ENCODE results near the gene PIM3. TPM values are rescaled to one million over a fixed set of nuclear protein-coding genes. Genes with fewer than 3 reads are reported as not detected.

Gene PIM3
- total RNA-seq, 1 donor: 172 TPM

- Histone ChIP-seq H3K27me3 (ENCODE audit: insufficient read depth, low read length) (no peaks in the 10 kb centered on the region), H3K4me3 (ENCODE audit: low read length) (no peak overlapping the region), H3K4me1 (ENCODE audit: insufficient read depth, low read length) (peaks cover 39% of the 10 kb centered on the region), H3K9me3 (ENCODE audit: low read depth, low read length) (no peaks in the 10 kb centered on the region)
Observed at GRCh38 chr22:49954991-49955580, 5.5 kb upstream of the PIM3 start.

- Histone ChIP-seq H3K4me3 (ENCODE audit: low read length) (no peak overlapping the region), H3K9me3 (ENCODE audit: low read depth, low read length) (no peaks in the 10 kb centered on the region), H3K27me3 (ENCODE audit: insufficient read depth, low read length) (no peaks in the 10 kb centered on the region), H3K4me1 (ENCODE audit: insufficient read depth, low read length) (peaks cover 36% of the 10 kb centered on the region)
Observed at GRCh38 chr22:49955581-49956417, 4.8 kb upstream of the PIM3 start.

- peaks cover 32% of the 10 kb centered on the region for H3K4me1 ChIP-seq (ENCODE audit: insufficient read depth, low read length)
Observed at GRCh38 chr22:49956418-49956770, 4.2 kb upstream of the PIM3 start.

GRCh38 chr22:49956914-49957825, 3.4 kb upstream of the PIM3 start:
- H3K9me3 ChIP-seq (ENCODE audit: low read depth, low read length): no peaks in the 10 kb centered on the region
- no peak overlapping the region for H3K4me3 ChIP-seq (ENCODE audit: low read length)
- no peaks in the 10 kb centered on the region for H3K27me3 ChIP-seq (ENCODE audit: insufficient read depth, low read length)
- peaks cover 33% of the 10 kb centered on the region for H3K4me1 ChIP-seq (ENCODE audit: insufficient read depth, low read length)

More at GRCh38 chr22:49956418-49956770, 4.2 kb upstream of the PIM3 start:
- H3K27me3 ChIP-seq (ENCODE audit: insufficient read depth, low read length): no peaks in the 10 kb centered on the region
- no peaks in the 10 kb centered on the region for H3K9me3 ChIP-seq (ENCODE audit: low read depth, low read length)
- no peak overlapping the region for H3K4me3 ChIP-seq (ENCODE audit: low read length)

DNA sequence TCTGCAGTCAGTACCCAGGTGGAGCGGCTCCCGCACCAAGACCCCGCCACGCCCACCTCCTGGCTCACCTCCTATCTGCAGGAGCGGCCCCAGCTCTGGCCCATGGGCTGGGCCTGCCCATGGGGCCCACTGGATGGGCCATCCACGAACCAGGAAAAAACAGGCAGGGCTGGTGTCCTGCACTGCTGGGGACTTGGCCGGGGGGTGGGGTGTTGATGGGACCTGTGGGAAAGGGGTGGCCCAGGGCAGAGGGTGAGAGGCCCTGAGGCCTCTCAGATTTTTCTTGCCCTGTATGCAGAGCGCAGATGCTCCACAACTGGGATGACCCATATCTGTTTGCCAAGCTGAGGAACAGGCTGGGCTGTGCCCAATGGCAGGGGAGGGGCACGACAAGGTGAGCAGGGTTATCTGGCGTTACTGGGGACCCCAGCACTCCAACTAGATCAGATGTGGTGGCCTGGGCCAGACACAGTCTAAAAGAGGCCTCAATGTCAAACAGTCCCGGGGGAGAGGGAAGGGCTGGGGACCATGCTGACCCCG, 2.7 kb upstream of the PIM3 start:
- H3K4me3 ChIP-seq (ENCODE audit: low read length): no peak overlapping the region

GRCh38 chr22:49958366-49958921, 2.1 kb upstream of the PIM3 start:
- no peak overlapping the region for H3K4me3 ChIP-seq (ENCODE audit: low read length)
- H3K4me1 ChIP-seq (ENCODE audit: insufficient read depth, low read length): peaks cover 33% of the 10 kb centered on the region
- no peaks in the 10 kb centered on the region for H3K27me3 ChIP-seq (ENCODE audit: insufficient read depth, low read length)
- H3K9me3 ChIP-seq (ENCODE audit: low read depth, low read length): no peaks in the 10 kb centered on the region

More for the DNA sequence above, 2.7 kb upstream of the PIM3 start:
- peaks cover 33% of the 10 kb centered on the region for H3K4me1 ChIP-seq (ENCODE audit: insufficient read depth, low read length)
- no peaks in the 10 kb centered on the region for H3K9me3 ChIP-seq (ENCODE audit: low read depth, low read length)
- H3K27me3 ChIP-seq (ENCODE audit: insufficient read depth, low read length): no peaks in the 10 kb centered on the region

DNA sequence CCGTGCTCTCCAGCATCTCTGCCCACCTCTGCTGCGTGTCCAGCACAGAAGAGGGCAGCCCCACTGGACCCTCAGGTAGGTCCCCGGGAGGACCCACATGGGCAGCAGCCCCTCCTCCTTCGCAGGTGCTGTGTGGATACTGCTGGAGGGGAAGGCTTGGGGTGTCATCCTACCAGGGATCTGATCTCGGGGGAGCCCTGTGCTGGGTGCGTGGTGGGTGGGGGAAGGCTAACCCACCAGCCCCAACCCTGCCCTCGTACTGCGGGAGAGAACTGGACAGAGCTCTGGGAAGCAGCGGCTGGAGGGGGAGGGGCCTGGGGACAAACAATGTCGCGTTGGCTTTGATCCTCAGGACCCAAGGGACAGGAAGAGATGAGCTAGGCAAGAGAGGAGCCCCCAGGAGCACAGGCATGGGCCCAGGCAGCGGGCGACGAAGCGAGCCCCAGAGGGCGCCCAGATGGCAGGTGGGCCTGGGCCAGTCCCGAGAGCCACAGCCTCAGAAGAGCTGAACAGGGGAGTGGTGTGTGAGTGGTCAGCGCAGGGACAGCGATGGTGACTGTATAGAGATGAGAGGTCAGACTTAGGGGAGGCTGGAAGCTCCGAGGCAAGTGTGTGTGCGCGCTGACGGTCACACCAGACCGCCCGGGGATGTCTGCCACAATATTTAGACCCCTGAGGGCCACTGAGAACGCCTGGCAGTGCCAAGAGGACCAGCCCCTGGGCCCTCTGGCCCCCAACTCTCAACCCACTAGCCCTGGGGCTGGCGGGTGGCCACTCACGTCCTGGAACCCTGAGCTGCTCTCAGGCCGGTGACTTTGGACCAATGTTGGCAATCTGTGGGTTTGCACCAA, 1.4 kb upstream of the PIM3 start:
- peak overlapping the region; percentile 82 for H3K4me3 ChIP-seq (ENCODE audit: low read length)
- no peaks in the 10 kb centered on the region for H3K9me3 ChIP-seq (ENCODE audit: low read depth, low read length)
- peaks cover 33% of the 10 kb centered on the region for H3K4me1 ChIP-seq (ENCODE audit: insufficient read depth, low read length)
- no peaks in the 10 kb centered on the region for H3K27me3 ChIP-seq (ENCODE audit: insufficient read depth, low read length)

DNA sequence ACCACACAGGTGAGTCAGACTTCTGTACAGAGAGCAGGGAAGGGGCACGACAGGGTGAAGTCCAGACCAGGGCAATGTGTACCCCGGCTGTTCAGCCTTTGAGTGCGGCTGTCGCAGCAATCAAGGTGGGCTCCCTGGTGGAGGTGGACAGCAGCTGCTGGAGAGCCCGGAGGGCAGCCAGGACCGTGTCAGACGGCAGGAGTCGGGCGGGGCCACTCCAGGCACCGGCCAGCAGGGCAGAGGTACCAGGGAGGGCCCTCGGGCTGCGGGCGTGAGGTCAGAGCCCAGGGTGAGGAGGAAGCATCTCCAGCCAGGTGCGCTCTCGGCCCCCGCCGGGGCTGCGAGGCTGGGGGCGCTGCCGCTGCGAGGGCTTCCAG, 802 bp upstream of the PIM3 start:
- Histone ChIP-seq H3K4me1 (ENCODE audit: insufficient read depth, low read length) (peaks cover 37% of the 10 kb centered on the region), H3K9me3 (ENCODE audit: low read depth, low read length) (no peaks in the 10 kb centered on the region), H3K27me3 (ENCODE audit: insufficient read depth, low read length) (no peaks in the 10 kb centered on the region), H3K4me3 (ENCODE audit: low read length) (peak overlapping the region; percentile 82)

DNA sequence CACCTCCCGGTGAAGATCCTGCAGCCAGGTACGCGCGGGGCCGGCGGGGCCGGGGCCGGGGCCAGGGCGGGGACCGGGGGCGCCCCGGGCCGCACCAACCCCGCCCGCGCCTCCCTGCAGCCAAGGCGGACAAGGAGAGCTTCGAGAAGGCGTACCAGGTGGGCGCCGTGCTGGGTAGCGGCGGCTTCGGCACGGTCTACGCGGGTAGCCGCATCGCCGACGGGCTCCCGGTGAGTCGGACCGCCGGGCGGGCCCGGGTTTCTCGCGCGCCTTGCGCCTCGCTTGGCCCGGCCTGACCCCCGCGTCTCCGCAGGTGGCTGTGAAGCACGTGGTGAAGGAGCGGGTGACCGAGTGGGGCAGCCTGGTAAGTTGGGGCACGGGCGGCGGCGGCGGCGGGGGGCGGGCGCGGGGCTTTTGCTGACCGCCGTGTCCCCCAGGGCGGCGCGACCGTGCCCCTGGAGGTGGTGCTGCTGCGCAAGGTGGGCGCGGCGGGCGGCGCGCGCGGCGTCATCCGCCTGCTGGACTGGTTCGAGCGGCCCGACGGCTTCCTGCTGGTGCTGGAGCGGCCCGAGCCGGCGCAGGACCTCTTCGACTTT, 531 bp downstream of the PIM3 start:
- H3K4me1 ChIP-seq (ENCODE audit: insufficient read depth, low read length): peaks cover 50% of the 10 kb centered on the region
- peak overlapping the region; percentile 82 for H3K4me3 ChIP-seq (ENCODE audit: low read length)
- no peaks in the 10 kb centered on the region for H3K9me3 ChIP-seq (ENCODE audit: low read depth, low read length)
- H3K27me3 ChIP-seq (ENCODE audit: insufficient read depth, low read length): no peaks in the 10 kb centered on the region

GRCh38 chr22:49961601-49962011, 1.0 kb downstream of the PIM3 start:
- H3K4me1 ChIP-seq (ENCODE audit: insufficient read depth, low read length): peaks cover 55% of the 10 kb centered on the region
- H3K9me3 ChIP-seq (ENCODE audit: low read depth, low read length): no peaks in the 10 kb centered on the region
- H3K27me3 ChIP-seq (ENCODE audit: insufficient read depth, low read length): no peaks in the 10 kb centered on the region
- peak overlapping the region; percentile 82 for H3K4me3 ChIP-seq (ENCODE audit: low read length)

GRCh38 chr22:49962012-49962750, 1.6 kb downstream of the PIM3 start:
- H3K4me3 ChIP-seq (ENCODE audit: low read length): peak overlapping the region; percentile 82
- H3K9me3 ChIP-seq (ENCODE audit: low read depth, low read length): no peaks in the 10 kb centered on the region
- H3K4me1 ChIP-seq (ENCODE audit: insufficient read depth, low read length): peaks cover 61% of the 10 kb centered on the region
- H3K27me3 ChIP-seq (ENCODE audit: insufficient read depth, low read length): no peaks in the 10 kb centered on the region

DNA sequence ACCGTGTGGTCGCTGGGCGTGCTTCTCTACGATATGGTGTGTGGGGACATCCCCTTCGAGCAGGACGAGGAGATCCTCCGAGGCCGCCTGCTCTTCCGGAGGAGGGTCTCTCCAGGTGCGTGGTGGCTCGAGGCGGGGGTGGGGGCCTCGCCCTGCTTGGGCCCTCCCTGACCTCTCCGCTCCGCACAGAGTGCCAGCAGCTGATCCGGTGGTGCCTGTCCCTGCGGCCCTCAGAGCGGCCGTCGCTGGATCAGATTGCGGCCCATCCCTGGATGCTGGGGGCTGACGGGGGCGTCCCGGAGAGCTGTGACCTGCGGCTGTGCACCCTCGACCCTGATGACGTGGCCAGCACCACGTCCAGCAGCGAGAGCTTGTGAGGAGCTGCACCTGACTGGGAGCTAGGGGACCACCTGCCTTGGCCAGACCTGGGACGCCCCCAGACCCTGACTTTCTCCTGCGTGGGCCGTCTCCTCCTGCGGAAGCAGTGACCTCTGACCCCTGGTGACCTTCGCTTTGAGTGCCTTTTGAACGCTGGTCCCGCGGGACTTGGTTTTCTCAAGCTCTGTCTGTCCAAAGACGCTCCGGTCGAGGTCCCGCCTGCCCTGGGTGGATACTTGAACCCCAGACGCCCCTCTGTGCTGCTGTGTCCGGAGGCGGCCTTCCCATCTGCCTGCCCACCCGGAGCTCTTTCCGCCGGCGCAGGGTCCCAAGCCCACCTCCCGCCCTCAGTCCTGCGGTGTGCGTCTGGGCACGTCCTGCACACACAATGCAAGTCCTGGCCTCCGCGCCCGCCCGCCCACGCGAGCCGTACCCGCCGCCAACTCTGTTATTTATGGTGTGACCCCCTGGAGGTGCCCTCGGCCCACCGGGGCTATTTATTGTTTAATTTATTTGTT, 2.4 kb downstream of the PIM3 start:
- Histone ChIP-seq H3K27me3 (ENCODE audit: insufficient read depth, low read length) (no peaks in the 10 kb centered on the region), H3K9me3 (ENCODE audit: low read depth, low read length) (no peaks in the 10 kb centered on the region), H3K4me1 (ENCODE audit: insufficient read depth, low read length) (peaks cover 69% of the 10 kb centered on the region), H3K4me3 (ENCODE audit: low read length) (peak overlapping the region; percentile 32)

Measured in mononuclear cell (primary cell).